DOHH2 (cell line): ENCODE results near the gene ZNF474.

Source experiments
- CTCF ChIP-seq: fragments of 200-600 bp; sonication (generic); IDR thresholded peaks from one replicate; pipeline ENCODE4 v1.5.1; 2014; ENCODE audit warnings: antibody characterized with exemption, mild to moderate bottlenecking, low read depth, low read length; ENCODE audit not compliant: poor library complexity, severe bottlenecking
- EZH2phosphoT487 ChIP-seq: fragments of 200-600 bp; sonication (generic); IDR thresholded peaks from 2 replicates; pipeline ENCODE4 v1.6.1; 2017; ENCODE audit warnings: borderline replicate concordance, mild to moderate bottlenecking, antibody characterized with exemption, low read length, moderate library complexity, mixed read lengths

- TF ChIP-seq CTCF (no peak), EZH2phosphoT487 (no peak)
Measured at GRCh38 chr5:122154491-122154890, 25.1 kb downstream of the ZNF474 start.
